Measurements from ENCODE around the gene STEAP1B.
"Not testable (repeated sequence)": the region's sequence is repeated elsewhere in the genome, so short reads cannot be mapped to it uniquely, and the experiment has no call there.

Gene STEAP1B

DNA sequence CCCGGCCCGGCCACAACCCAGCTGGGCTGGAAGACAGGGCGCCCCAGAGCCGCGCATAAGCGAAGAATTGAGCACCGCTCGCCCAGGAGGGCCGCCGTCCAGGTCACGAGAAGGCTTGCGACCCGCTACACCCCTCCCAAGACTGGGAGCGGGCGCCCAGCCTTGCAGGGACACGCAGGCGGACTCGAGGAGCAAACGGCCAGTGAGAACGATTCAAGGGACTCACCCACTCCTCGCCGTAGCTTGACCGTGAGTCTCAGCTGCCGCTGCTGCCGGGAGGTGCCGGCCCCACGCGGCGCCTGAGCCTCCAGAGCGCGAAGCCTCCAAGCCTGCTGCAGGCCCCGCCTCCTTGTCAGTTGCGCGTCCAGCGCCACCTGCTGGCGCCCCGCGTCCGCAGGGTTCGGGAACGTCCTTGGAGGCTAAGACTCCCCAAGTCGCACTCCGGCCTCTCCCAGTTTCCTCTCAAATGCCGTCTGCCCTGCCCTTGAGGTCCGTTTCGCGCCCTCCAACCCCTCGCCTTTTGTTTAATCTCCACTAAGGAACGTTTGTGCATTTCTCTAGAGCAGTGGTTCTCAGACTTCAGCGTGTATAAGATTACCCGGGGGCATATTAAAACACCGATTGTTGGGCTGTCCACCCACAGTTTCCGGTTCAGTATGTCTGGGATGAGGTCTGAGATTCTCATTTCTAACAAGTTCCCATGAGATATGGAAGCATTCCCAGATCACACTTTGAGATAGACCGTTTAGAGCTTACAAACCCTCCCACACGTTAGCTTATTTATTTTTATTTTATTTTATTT lies at the start of gene STEAP1B:
Gene STEAP1B (minus strand): TSS at position 301 of the 802 bp plus-strand sequence. CDS start 5,333 bp downstream, outside the sequence.
- peak; percentile 67 for DNase-seq (ENCODE audit: low read depth)

DNA sequence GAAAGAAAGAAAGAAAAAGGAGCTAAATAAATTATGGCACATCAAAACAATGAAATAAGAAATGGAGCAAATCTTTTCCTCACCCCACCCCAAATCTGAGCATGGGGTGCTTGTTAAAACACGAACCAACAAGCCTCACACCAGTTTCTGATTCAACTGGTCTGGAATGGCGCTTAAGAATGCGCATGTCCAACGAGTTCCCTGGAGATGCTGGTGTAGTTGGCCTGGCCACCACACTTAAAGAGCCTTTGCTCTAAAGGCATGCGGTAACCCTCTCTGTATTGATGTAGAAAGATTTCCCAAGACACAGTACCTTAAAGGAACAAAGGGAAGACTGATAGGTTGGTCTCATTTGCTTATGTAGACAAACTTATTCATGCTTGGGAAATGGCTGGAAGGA lies 49.1 kb upstream of the STEAP1B start:
- no peak for DNase-seq (ENCODE audit: low read depth)

DNA sequence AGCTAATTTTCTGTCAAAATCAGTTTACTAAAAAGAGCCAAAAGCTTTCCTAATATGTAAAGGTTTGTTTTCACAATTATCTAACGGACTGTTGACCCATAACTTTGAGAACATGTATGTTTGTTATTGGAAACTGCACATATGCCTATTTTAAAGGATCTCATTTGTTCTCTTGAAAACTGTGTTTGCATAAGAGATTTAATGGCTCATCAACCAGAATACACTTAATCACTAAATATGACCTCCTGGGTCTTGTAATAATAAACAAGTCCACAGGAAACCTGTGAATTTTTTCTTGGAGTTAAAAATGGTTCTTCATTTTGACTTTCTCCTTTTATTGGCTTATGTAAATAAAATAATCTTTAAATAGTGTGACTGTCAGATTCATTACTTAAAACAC lies 48.3 kb upstream of the STEAP1B start:
- DNase-seq (ENCODE audit: low read depth) = no peak

DNA sequence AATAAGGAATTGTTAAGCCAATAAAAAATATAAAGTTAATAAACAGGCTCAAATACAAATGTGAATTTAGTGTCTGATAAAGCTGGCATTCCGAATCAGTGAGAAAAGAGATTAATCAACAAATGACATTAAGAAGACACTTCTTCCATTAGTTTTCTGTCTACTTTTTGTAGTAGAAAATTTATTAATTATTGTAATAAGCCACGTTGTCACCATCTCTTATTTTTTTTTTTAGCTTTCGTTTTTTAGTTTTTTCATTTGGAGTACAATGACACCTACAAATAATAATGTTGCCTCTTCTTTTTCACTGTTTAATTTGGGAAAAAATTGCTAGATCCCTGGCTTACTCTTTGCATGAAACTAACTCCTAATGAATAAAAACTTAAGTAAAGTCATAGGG lies 46.8 kb upstream of the STEAP1B start:
- no peak for DNase-seq (ENCODE audit: low read depth)

DNA sequence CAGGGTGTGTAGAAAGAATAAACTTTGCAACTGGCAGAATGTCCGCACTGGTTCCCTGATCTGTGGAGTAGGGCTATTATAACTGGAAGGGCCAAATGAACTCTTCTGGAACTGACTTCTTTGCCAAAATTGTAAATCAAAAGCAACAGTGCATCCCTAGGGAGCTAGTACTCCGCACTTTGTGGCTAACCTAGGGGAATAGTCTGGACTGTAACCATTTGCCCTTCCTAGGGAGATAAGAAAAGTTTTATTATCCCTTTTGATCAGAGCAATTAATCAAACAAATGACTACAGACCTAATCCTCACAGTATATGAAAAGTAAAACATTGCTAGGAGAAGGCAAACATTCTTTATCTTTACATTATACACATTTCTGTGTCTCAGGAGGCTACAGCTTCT lies 45.5 kb upstream of the STEAP1B start:
- no peak for DNase-seq (ENCODE audit: low read depth)

DNA sequence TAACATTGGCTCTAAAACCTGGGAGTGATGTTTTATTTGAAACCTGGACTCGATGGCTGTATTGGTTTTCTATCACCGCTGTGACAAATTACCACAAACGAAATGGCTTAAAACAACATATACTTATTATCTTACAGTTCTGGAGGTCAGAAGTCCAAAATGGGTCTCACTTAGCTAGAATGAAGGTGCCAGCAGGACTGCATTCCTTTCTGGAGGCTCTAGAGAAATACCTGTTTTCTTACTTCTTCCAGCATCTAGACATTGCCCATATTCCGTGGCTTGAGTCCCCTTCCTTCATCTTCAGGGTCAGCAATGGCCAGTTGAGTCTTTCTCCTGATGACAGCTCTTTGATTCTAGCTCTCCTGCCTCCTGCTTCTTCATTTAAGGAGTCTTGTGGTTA lies 44.3 kb upstream of the STEAP1B start:
- DNase-seq (ENCODE audit: low read depth) = no peak

GRCh38 chr7:22543169-22543568 lies 43.2 kb upstream of the STEAP1B start:
- DNase-seq (ENCODE audit: low read depth) = no peak

DNA sequence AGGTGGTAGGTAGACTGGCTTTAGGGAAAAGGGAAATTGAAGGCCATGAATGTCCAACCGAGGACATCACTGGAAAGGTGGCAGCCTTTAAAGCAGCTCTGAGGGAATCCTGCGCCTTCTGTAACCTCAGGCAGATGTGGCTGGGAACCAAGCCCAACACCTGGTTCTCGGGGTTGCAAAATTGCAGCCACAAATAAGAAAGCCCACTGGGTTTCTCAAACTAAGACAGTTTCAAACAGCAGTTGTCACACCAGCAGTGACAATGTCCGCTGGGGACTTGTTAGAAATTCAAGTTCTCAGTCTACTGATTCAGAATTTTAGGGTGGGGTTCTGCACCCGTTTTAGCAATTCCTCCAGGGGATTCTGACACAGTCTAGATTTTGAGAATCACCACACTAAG lies 42.7 kb upstream of the STEAP1B start:
- no peak for DNase-seq (ENCODE audit: low read depth)

GRCh38 chr7:22542254-22542653 lies 42.3 kb upstream of the STEAP1B start:
- no peak for DNase-seq (ENCODE audit: low read depth)

GRCh38 chr7:22541789-22542188 lies 41.8 kb upstream of the STEAP1B start:
- DNase-seq (ENCODE audit: low read depth) = no peak

- not testable (repeated sequence) for DNase-seq (ENCODE audit: low read depth)
These were observed 28.5 kb upstream of the STEAP1B start for GRCh38 chr7:22528537-22528936.

DNA sequence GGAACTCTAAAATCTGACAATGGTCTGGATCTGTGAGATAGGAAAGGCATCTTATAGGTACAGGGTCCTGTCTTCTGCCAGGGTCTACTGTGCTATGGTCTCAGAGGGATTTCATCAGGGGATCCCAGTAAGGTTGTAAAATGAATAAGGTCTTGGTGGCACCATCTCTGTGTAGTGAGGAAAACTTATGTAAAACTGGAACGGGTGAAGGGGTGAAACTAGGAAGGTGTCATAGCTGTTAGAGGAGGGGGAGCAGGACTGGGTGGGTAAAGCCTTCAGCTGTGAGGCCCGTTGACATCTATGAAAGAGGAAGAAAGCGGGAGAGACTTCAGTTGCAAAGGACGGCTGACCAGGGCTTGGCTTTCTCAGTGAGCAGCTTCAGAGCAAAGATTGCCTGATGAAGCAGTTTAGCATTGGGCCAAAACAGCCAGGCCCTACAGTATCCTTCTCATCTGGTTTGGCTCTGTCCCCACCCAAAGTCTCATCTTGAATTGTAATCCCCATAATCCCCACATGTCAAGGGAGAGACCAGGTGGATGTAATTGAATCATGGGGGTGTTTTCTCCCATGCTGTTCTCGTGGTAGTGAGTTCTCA lies 24.5 kb upstream of the STEAP1B start:
- DNase-seq (ENCODE audit: low read depth) = not testable (repeated sequence)

GRCh38 chr7:22523478-22524352 lies 23.7 kb upstream of the STEAP1B start:
- DNase-seq (ENCODE audit: low read depth) = not testable (repeated sequence)

GRCh38 chr7:22519560-22519959 lies 19.6 kb upstream of the STEAP1B start:
- DNase-seq (ENCODE audit: low read depth) = not testable (repeated sequence)

DNA sequence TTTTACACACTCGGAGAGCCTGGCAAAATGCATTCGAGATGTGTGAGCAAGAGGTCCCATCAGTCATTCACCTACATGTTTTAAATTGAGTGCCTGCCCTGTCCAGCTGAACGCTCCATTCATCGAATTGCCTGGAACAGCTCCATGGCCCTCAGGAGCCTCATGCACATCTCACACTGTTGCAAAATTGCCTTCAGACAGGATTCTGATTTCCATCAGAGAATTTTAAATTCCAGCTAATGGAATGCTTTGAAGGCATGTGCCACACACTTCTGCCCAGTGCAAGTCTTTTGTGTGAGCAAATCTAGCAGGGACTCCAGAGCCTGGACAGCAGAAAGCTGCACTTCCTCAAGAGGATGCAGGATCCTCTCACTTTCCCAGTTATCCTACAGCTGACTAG lies 17.0 kb upstream of the STEAP1B start:
- not testable (repeated sequence) for DNase-seq (ENCODE audit: low read depth)

DNA sequence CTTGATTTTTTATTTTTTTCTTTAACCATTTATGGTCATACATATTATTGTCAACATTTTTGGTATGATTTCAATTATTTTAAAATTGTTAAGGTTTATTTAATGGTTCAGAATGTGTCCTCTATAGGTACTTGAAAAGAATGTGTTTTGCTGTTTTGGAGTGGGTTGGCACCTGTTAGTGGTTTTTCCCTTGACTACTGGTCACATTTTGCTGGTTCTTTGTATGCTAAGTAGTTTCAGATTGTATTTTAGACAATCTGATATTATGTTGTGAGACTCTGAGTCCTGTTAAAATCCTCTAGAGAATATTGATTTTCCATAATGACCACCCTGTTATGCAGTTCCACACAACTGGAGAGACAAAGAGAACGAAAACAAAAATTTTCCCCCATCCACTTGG lies 15.0 kb upstream of the STEAP1B start:
- not testable (repeated sequence) for DNase-seq (ENCODE audit: low read depth)

DNA sequence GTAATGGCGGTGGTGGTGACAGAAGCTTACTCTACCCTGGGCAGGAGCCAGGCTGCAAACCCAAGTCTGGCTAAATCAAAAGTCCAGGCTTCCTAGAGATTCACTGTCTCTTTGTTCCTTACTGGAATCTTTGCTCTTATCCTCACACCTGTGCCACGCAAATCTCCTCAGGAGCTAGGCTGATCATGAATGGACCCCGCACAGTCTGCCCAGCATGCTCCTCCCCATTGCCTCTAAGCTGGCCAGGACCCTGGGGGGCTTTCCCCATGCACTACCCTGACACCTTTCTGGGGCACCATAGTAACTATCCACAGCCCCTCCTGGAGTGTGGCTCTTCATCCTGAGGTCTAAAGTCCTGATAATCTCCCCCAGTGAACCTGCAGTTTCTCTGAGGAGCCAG lies 7.3 kb upstream of the STEAP1B start:
- DNase-seq (ENCODE audit: low read depth) = not testable (repeated sequence)

DNA sequence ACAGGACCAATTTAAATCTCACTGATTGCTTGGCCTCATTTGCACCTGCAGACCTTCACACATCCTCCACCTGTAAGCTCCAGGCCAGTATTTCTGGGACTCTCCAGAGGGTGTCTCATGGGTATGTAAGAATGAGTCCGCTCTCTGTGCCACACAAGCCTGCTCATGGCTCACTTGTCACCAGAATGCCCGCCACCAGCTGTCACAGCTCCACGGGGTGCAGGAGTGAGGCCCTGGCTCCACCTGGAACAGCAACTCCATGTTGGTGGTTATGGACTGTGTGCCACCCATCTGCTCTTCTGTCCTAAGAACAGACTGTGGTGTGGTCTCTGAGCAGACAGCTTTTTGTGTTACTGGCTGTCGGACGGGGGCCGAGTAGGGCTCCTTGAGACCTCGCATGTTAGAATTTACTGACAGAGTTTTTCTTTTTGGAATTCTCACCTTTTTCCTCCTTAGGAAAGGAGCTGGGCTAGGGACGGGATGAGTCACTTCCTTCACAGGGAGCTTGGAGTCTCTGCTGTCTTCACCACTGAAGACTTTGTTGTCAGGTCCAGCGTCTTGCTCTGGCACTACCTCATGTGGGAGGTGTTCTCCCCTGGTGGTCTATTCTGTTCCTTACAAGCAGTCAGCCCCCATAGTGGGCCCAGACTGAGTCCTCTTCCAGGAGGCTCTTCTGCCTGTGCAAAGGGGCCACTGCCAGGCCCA lies 6.5 kb upstream of the STEAP1B start:
- DNase-seq (ENCODE audit: low read depth) = not testable (repeated sequence)

GRCh38 chr7:22504519-22504918 lies 4.5 kb upstream of the STEAP1B start:
- not testable (repeated sequence) for DNase-seq (ENCODE audit: low read depth)

GRCh38 chr7:22502104-22502503 lies 2.1 kb upstream of the STEAP1B start:
- DNase-seq (ENCODE audit: low read depth) = not testable (repeated sequence)

GRCh38 chr7:22501336-22501735 lies 1.3 kb upstream of the STEAP1B start:
- not testable (repeated sequence) for DNase-seq (ENCODE audit: low read depth)

DNA sequence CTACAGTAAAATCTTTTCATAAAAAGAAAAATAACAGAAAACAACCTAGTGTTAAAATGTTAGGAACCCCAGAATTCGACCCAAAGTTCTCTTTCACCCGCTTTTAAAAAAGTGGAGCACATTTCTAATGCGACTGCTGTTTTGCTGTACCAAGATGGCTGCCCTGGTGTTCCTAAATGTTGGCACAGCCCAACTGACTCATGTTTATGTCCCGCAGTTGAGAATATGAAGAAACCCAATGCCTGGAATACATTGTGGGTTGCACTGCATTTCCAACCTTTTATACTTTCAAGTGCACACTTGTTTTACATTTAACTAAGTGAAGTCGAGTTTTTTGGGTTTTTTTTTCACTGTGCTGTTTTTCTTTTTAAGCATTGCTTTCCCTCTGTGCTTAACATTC lies 944 bp downstream of the STEAP1B start:
- DNase-seq (ENCODE audit: low read depth) = no peak

Data from activated gamma-delta T cell treated with anti-CD3 and anti-CD28 coated beads, Interleukin-2, amount 50 U/mL, for 16 hours (primary cell).